ENCODE results near the gene FXYD5.

Gene FXYD5

DNA sequence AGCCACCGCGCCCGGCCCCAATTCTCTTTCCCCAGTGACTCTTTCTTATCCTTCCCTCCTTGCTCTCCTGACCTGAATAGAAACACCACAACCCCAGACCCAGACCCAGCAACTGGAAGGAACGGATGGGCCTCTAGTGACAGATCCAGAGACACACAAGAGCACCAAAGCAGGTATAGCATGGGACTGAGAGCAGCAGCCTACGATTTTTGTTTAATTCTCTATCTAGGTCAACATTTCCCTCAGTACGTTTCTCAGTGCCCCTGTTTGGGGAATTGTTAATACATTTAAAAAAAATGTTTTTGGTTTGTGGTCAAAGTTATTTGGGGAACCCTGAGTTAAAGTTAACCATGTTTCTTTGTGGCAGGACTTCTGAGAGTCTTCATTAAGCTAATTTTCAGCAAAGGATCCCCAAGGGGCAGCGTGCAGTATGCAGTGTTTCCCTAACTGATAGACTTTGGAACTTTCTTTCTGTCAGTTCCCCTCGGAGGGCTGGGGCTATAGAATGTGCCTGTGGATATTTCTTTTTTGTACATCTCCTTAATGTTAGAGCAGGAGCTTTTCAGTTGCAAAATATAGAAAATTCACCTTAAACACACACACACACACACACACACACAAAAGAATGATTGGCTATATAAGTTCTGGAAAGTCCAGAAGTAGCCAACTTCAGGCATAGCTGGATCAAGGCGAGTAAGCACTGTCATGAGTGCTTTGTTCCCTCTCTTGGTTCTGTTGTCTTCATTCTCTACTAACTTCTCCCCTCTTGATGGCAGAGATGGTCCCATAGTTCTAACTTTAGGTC lies 6.3 kb downstream of the FXYD5 start:
- TF ChIP-seq ZNF274 (IDR thresholded peaks at IDR 0.05; ENCODE audit: low read depth, low read length) (no peak), SUZ12 (IDR thresholded peaks at IDR 0.05; ENCODE audit: extremely low read depth, insufficient read depth, insufficient read length) (no peak), YY1 (IDR thresholded peaks at IDR 0.05; ENCODE audit: insufficient read depth, insufficient read length) (no peak)

DNA sequence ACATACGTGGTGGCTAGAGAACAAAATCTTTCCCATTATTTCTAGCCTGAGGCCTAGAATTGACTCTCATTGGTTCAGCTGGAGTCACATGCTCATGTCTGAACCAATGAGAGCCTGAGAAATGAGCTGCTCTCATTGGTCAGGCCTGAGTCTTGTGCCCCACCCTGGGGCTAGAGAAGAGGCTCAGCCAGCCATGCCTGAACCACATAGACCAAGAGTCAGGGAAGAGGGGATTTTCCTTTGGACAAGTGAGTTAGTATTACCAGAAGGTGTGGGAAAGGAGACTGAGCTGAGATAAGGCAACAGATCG lies 6.9 kb downstream of the FXYD5 start:
- DNase-seq (ENCODE audit: low read depth, low spot score): no peak
- peaks cover 50% of the 10 kb centered on the region for H3K9me3 ChIP-seq (ENCODE audit: insufficient read depth, low read length)
- H3K4me1 ChIP-seq (ENCODE audit: insufficient read depth, insufficient read length): no peaks in the 10 kb centered on the region
- H3K27me3 ChIP-seq (ENCODE audit: insufficient read depth, insufficient read length): no peaks in the 10 kb centered on the region
- no peak overlapping the region for H3K9ac ChIP-seq (ENCODE audit: insufficient read length, low read depth)
- no peak overlapping the region for H3K4me3 ChIP-seq (ENCODE audit: insufficient read length, low read depth)
- TF ChIP-seq ZNF274 (IDR thresholded peaks at IDR 0.05; ENCODE audit: low read depth, low read length) (no peak), SUZ12 (IDR thresholded peaks at IDR 0.05; ENCODE audit: extremely low read depth, insufficient read depth, insufficient read length) (no peak), YY1 (IDR thresholded peaks at IDR 0.05; ENCODE audit: insufficient read depth, insufficient read length) (no peak)
- peaks cover 84% of the 10 kb centered on the region for H3K36me3 ChIP-seq (ENCODE audit: insufficient read depth, insufficient read length, low read length)

More for the DNA sequence above, 6.3 kb downstream of the FXYD5 start:
- Histone ChIP-seq H3K9me3 (ENCODE audit: insufficient read depth, low read length) (peaks cover 44% of the 10 kb centered on the region), H3K9ac (ENCODE audit: insufficient read length, low read depth) (no peak overlapping the region), H3K36me3 (ENCODE audit: insufficient read depth, insufficient read length, low read length) (peaks cover 82% of the 10 kb centered on the region), H3K4me1 (ENCODE audit: insufficient read depth, insufficient read length) (no peaks in the 10 kb centered on the region), H3K27me3 (ENCODE audit: insufficient read depth, insufficient read length) (no peaks in the 10 kb centered on the region), H3K4me3 (ENCODE audit: insufficient read length, low read depth) (no peak overlapping the region)
- no peak for DNase-seq (ENCODE audit: low read depth, low spot score)

DNA sequence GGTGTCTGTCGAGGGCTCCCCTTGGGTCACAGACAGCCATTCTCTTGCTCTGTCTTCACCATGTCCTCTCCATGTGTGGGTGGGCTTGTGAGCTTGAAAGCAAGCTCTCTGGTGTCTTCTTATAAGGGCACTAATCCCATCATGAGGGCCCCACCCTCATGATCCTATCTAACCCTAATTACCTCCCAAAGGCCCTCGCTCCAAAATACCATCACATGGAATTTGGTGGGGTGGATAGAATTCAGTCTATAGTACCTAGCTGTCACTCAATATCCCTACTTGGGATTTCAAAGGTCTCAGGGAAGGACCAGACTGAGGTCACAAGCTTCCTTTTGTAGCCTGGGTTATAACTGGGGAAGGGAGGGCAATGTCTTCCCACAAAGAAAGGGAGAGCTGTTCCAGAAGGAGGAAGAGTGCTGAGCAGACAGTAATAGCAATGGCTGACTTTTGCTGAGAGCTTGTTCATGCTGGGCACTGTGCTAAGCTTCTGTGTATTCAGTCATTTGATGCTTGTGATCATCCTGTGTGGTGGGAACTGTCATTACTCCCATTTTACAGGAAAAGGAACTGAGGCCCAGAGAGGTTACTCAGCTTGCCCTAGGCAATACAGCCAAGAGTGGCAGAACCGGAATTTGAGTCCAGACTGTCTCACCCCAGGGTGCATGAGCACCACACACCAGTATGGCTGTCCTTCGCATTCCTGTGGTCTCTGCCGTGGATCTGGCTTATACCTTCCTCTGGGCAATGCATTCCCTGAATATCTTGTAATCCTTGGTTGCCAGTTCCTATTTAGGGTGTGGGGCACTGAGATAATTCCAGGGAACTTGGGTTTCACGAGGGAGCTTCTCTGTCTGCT lies 8.2 kb downstream of the FXYD5 start:
- peaks cover 55% of the 10 kb centered on the region for H3K9me3 ChIP-seq (ENCODE audit: insufficient read depth, low read length)
- DNase-seq (ENCODE audit: low read depth, low spot score): no peak

GRCh38 chr19:35164418-35164817 lies 9.9 kb downstream of the FXYD5 start:
- Histone ChIP-seq H3K36me3 (ENCODE audit: insufficient read depth, insufficient read length, low read length) (peaks cover 87% of the 10 kb centered on the region), H3K4me3 (ENCODE audit: insufficient read length, low read depth) (no peak overlapping the region), H3K27me3 (ENCODE audit: insufficient read depth, insufficient read length) (no peaks in the 10 kb centered on the region), H3K4me1 (ENCODE audit: insufficient read depth, insufficient read length) (no peaks in the 10 kb centered on the region), H3K9ac (ENCODE audit: insufficient read length, low read depth) (no peak overlapping the region), H3K9me3 (ENCODE audit: insufficient read depth, low read length) (peaks cover 55% of the 10 kb centered on the region)
- DNase-seq (ENCODE audit: low read depth, low spot score): no peak
- TF ChIP-seq ZNF274 (IDR thresholded peaks at IDR 0.05; ENCODE audit: low read depth, low read length) (no peak), SUZ12 (IDR thresholded peaks at IDR 0.05; ENCODE audit: extremely low read depth, insufficient read depth, insufficient read length) (no peak), YY1 (IDR thresholded peaks at IDR 0.05; ENCODE audit: insufficient read depth, insufficient read length) (no peak)

More for the DNA sequence above, 8.2 kb downstream of the FXYD5 start:
- Histone ChIP-seq H3K9ac (ENCODE audit: insufficient read length, low read depth) (no peak overlapping the region), H3K27me3 (ENCODE audit: insufficient read depth, insufficient read length) (no peaks in the 10 kb centered on the region), H3K36me3 (ENCODE audit: insufficient read depth, insufficient read length, low read length) (peaks cover 85% of the 10 kb centered on the region), H3K4me3 (ENCODE audit: insufficient read length, low read depth) (no peak overlapping the region), H3K4me1 (ENCODE audit: insufficient read depth, insufficient read length) (no peaks in the 10 kb centered on the region)
- TF ChIP-seq SUZ12 (IDR thresholded peaks at IDR 0.05; ENCODE audit: extremely low read depth, insufficient read depth, insufficient read length) (no peak), ZNF274 (IDR thresholded peaks at IDR 0.05; ENCODE audit: low read depth, low read length) (no peak), YY1 (IDR thresholded peaks at IDR 0.05; ENCODE audit: insufficient read depth, insufficient read length) (no peak)

DNA sequence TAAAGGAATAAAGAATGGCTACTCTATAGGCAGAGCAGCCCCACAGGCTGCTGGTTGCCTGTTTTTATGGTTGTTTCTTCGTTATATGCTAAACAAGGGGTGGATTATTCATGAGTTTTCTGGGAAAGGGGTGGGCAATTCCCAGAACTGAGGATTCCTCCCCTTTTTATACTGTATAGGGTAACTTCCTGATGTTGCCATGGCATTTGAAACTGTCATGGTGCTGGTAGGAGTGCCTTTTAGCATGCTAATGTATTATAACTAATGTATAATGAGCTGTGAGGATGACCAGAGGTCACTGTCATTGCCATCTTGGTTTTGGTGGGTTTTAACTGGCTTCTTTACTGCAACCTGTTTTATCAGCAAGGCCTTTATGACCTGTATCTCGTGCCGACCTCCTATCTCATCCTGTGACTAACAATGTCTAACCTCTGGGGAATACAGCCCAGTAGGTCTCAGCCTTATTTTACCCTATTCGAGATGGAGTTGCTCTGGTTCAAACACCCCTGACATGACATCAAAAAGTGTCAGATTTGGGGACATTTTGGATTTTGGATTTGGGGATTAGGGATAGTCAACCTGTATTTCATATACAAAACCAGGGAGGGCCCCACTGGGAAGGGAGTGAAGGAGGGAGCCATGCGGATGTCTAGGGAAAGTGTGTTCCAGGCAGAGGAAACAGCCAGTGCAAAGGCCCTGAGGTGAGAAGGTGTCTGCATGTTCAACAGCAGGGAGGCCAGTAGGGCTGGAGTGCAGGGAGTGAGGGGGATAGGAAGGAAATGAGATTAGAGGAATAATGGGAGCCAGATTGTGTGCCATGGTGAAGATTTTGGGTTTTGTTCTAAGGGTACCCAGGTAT lies 10.9 kb downstream of the FXYD5 start:
- Histone ChIP-seq H3K4me3 (ENCODE audit: insufficient read length, low read depth) (no peak overlapping the region), H3K27me3 (ENCODE audit: insufficient read depth, insufficient read length) (no peaks in the 10 kb centered on the region), H3K36me3 (ENCODE audit: insufficient read depth, insufficient read length, low read length) (peaks cover 88% of the 10 kb centered on the region), H3K9ac (ENCODE audit: insufficient read length, low read depth) (no peak overlapping the region), H3K9me3 (ENCODE audit: insufficient read depth, low read length) (peaks cover 55% of the 10 kb centered on the region), H3K4me1 (ENCODE audit: insufficient read depth, insufficient read length) (no peaks in the 10 kb centered on the region)
- no peak for DNase-seq (ENCODE audit: low read depth, low spot score)
- TF ChIP-seq YY1 (IDR thresholded peaks at IDR 0.05; ENCODE audit: insufficient read depth, insufficient read length) (no peak), ZNF274 (IDR thresholded peaks at IDR 0.05; ENCODE audit: low read depth, low read length) (no peak), SUZ12 (IDR thresholded peaks at IDR 0.05; ENCODE audit: extremely low read depth, insufficient read depth, insufficient read length) (no peak)

GRCh38 chr19:35166100-35167063 lies 11.8 kb downstream of the FXYD5 start:
- Histone ChIP-seq H3K4me3 (ENCODE audit: insufficient read length, low read depth) (no peak overlapping the region), H3K36me3 (ENCODE audit: insufficient read depth, insufficient read length, low read length) (peaks cover 87% of the 10 kb centered on the region), H3K9me3 (ENCODE audit: insufficient read depth, low read length) (peaks cover 48% of the 10 kb centered on the region), H3K4me1 (ENCODE audit: insufficient read depth, insufficient read length) (no peaks in the 10 kb centered on the region), H3K27me3 (ENCODE audit: insufficient read depth, insufficient read length) (no peaks in the 10 kb centered on the region), H3K9ac (ENCODE audit: insufficient read length, low read depth) (no peak overlapping the region)
- TF ChIP-seq SUZ12 (IDR thresholded peaks at IDR 0.05; ENCODE audit: extremely low read depth, insufficient read depth, insufficient read length) (no peak), YY1 (IDR thresholded peaks at IDR 0.05; ENCODE audit: insufficient read depth, insufficient read length) (no peak), ZNF274 (IDR thresholded peaks at IDR 0.05; ENCODE audit: low read depth, low read length) (no peak)
- no peak for DNase-seq (ENCODE audit: low read depth, low spot score)
